GM18511 (cell line): Measurements from ENCODE around the gene KCNAB2.

Source experiments
- ATAC-seq: cut with Tn5 transposase; IDR thresholded peaks from one replicate; pipeline ENCODE4 v1.9.1; 2021; ENCODE audit warnings: mild to moderate bottlenecking, moderate library complexity; ENCODE audit not compliant: unreplicated experiment

KCNAB2 gene

GRCh38 chr1:6106321-6106731 lies 60.6 kb downstream of the KCNAB2 start:
- ATAC-seq = no peak

- ATAC-seq = no peak
Measured at GRCh38 chr1:6106977-6107376, 61.3 kb downstream of the KCNAB2 start.

GRCh38 chr1:6107409-6108356 lies 62.0 kb downstream of the KCNAB2 start:
- ATAC-seq = no peak

GRCh38 chr1:6108476-6108875 lies 62.8 kb downstream of the KCNAB2 start:
- ATAC-seq = no peak

GRCh38 chr1:6108937-6109614 lies 63.4 kb downstream of the KCNAB2 start:
- ATAC-seq = no peak

GRCh38 chr1:6109688-6110087 lies 64.0 kb downstream of the KCNAB2 start:
- ATAC-seq = no peak

- ATAC-seq = no peak
Measured at GRCh38 chr1:6110326-6110725, 64.6 kb downstream of the KCNAB2 start.

GRCh38 chr1:6111571-6111970 lies 65.9 kb downstream of the KCNAB2 start:
- no peak for ATAC-seq

GRCh38 chr1:6111991-6112689 lies 66.5 kb downstream of the KCNAB2 start:
- ATAC-seq = no peak

- no peak for ATAC-seq
Measured at GRCh38 chr1:6112690-6113005, 67.0 kb downstream of the KCNAB2 start.

GRCh38 chr1:6113116-6113515 lies 67.4 kb downstream of the KCNAB2 start:
- no peak for ATAC-seq

- ATAC-seq = no peak
Measured at GRCh38 chr1:6113745-6114144, 68.1 kb downstream of the KCNAB2 start.

GRCh38 chr1:6116137-6116536 lies 70.4 kb downstream of the KCNAB2 start:
- no peak for ATAC-seq

GRCh38 chr1:6117064-6117463 lies 71.4 kb downstream of the KCNAB2 start:
- ATAC-seq = no peak

GRCh38 chr1:6117624-6118023 lies 71.9 kb downstream of the KCNAB2 start:
- no peak for ATAC-seq

GRCh38 chr1:6118415-6118814 lies 72.7 kb downstream of the KCNAB2 start:
- ATAC-seq = no peak

GRCh38 chr1:6121021-6121421 lies 75.3 kb downstream of the KCNAB2 start:
- no peak for ATAC-seq

GRCh38 chr1:6121651-6122370 lies 76.1 kb downstream of the KCNAB2 start:
- ATAC-seq = no peak

- ATAC-seq = no peak
Measured at GRCh38 chr1:6123083-6123482, 77.4 kb downstream of the KCNAB2 start.

- no peak for ATAC-seq
Measured at GRCh38 chr1:6123816-6124215, 78.1 kb downstream of the KCNAB2 start.

- ATAC-seq = no peak
Measured at GRCh38 chr1:6124341-6124740, 78.7 kb downstream of the KCNAB2 start.
